IMR-90 (cell line): ENCODE measurements around the gene SERPINA5. TPM values are rescaled to one million over a fixed set of nuclear protein-coding genes. Genes with fewer than 3 reads are reported as not detected.

Experiments
- ATAC-seq: fragments of 200-7000 bp; cut with Tn5 transposase; 2 replicates; pipeline ENCODE4 v1.9.1; 2020; ENCODE audit warnings: low read depth, mild to moderate bottlenecking, moderate library complexity
- BruUV-seq: library from RNA; stranded (reverse); fragments of 400-500 nt; replicated peaks from 2 replicates; lab custom pipeline; 2021; lab: Mats Ljungman, UMichigan
- CTCF ChIA-PET: fragments of 300-600 bp; formaldehyde crosslinking; extraction: SDS; loops from one replicate; lab custom pipeline; 2021; ENCODE audit warnings: antibody characterized with exemption; lab: Yijun Ruan, JAX
- POLR2A ChIA-PET: fragments of 300-600 bp; sonication (Branson Sonifier 250); formaldehyde crosslinking; loops from one replicate; lab custom pipeline; 2022; ENCODE audit warnings: antibody characterized with exemption; ENCODE audit not compliant: unreplicated experiment; lab: Charles Lee
- DNase-seq: peaks from one replicate; pipeline ENCODE4 v3.0.0; 2013
- H2AFZ ChIP-seq: replicated peaks from 2 replicates; pipeline ENCODE3; 2013; ENCODE audit warnings: low read length, mild to moderate bottlenecking; ENCODE audit not compliant: poor library complexity
- H2AK5ac ChIP-seq: 2 replicates; pipeline ENCODE4 v1.6.1; 2013; ENCODE audit warnings: low read depth, low read length, inconsistent platforms
- H2AK9ac ChIP-seq: replicated peaks from 2 replicates; pipeline ENCODE3; 2013; ENCODE audit warnings: mild to moderate bottlenecking, low read depth, low read length, moderate library complexity; ENCODE audit not compliant: poor library complexity
- H2BK120ac ChIP-seq: 2 replicates; pipeline ENCODE4 v1.6.1; 2013; ENCODE audit warnings: low read depth, low read length, inconsistent platforms
- H2BK15ac ChIP-seq: 3 replicates; pipeline ENCODE4 v1.6.1; 2013; ENCODE audit warnings: low read depth, low read length, inconsistent platforms
- H2BK20ac ChIP-seq: 2 replicates; pipeline ENCODE4 v1.6.1; 2013; ENCODE audit warnings: low read depth, mild to moderate bottlenecking, inconsistent platforms, low read length, moderate library complexity
- H2BK5ac ChIP-seq: 2 replicates; pipeline ENCODE4 v1.6.1; 2013; ENCODE audit warnings: mild to moderate bottlenecking, low read depth, low read length, inconsistent platforms; ENCODE audit not compliant: poor library complexity, severe bottlenecking
- H3K14ac ChIP-seq: replicated peaks from 2 replicates; pipeline ENCODE4 v1.6.1; 2013; ENCODE audit warnings: low read depth, low read length, inconsistent platforms
- H3K18ac ChIP-seq: 2 replicates; pipeline ENCODE4 v1.6.1; 2013; ENCODE audit warnings: low read depth, low read length, control low read depth
- H3K23ac ChIP-seq: 2 replicates; pipeline ENCODE4 v1.6.1; 2013; ENCODE audit warnings: low read depth, low read length, inconsistent platforms
- H3K27ac ChIP-seq: 2 replicates; pipeline ENCODE4 v1.5.1; 2013; ENCODE audit warnings: mild to moderate bottlenecking, control low read depth, low read length; ENCODE audit not compliant: insufficient read depth
- H3K27me3 ChIP-seq: 2 replicates; pipeline ENCODE4 v1.6.1; 2013; ENCODE audit warnings: low read length; ENCODE audit not compliant: control insufficient read depth, insufficient read depth
- H3K36me3 ChIP-seq: 2 replicates; pipeline ENCODE4 v1.6.1; 2013; ENCODE audit warnings: low read length, mixed read lengths; ENCODE audit not compliant: control insufficient read depth, insufficient read depth
- H3K4ac ChIP-seq: 2 replicates; pipeline ENCODE4 v1.6.1; 2013; ENCODE audit warnings: low read depth, low read length, inconsistent platforms
- H3K4me1 ChIP-seq: 2 replicates; pipeline ENCODE4 v1.6.1; 2013; ENCODE audit warnings: low read length, mixed read lengths; ENCODE audit not compliant: control insufficient read depth, insufficient read depth
- H3K4me2 ChIP-seq: 2 replicates; pipeline ENCODE4 v1.6.1; 2013; ENCODE audit warnings: low read depth, mild to moderate bottlenecking, control low read depth, low read length, moderate library complexity
- H3K4me3 ChIP-seq: 2 replicates; pipeline ENCODE4 v1.5.1; 2013; ENCODE audit warnings: low read depth, mild to moderate bottlenecking, control low read depth, low read length, moderate library complexity; ENCODE audit not compliant: insufficient read depth
- H3K56ac ChIP-seq: 2 replicates; pipeline ENCODE4 v1.6.1; 2013; ENCODE audit warnings: low read length, inconsistent platforms; ENCODE audit not compliant: insufficient read depth; ENCODE audit errors: extremely low read depth
- H3K79me1 ChIP-seq, 2 experiments: 2 replicates each; pipeline ENCODE4 v1.6.1; 2013; ENCODE audit warnings: low read length in 2 of 2, inconsistent platforms in 1 of 2, low read depth in 1 of 2
- H3K9ac ChIP-seq: 2 replicates; pipeline ENCODE4 v1.6.1; 2013; ENCODE audit warnings: low read depth, low read length, control low read depth
- H3K9me1 ChIP-seq: 2 replicates; pipeline ENCODE4 v1.6.1; 2013; ENCODE audit warnings: low read length, inconsistent platforms; ENCODE audit not compliant: insufficient read depth
- H3K9me3 ChIP-seq: 2 replicates; pipeline ENCODE4 v1.6.1; 2013; ENCODE audit warnings: low read length; ENCODE audit not compliant: control insufficient read depth, insufficient read depth
- H4K20me1 ChIP-seq: 2 replicates; pipeline ENCODE4 v1.6.1; 2013; ENCODE audit warnings: low read length, inconsistent platforms; ENCODE audit not compliant: insufficient read depth
- H4K5ac ChIP-seq: 2 replicates; pipeline ENCODE4 v1.6.1; 2013; ENCODE audit warnings: mild to moderate bottlenecking, low read depth, low read length, control low read depth
- H4K8ac ChIP-seq, 2 experiments: 2 replicates each; pipeline ENCODE4 v1.6.1; 2013; ENCODE audit warnings: low read depth in 2 of 2, low read length in 2 of 2, control low read depth in 1 of 2, inconsistent platforms in 1 of 2
- H4K91ac ChIP-seq: 2 replicates; pipeline ENCODE4 v1.6.1; 2013; ENCODE audit warnings: low read depth, low read length, inconsistent platforms; ENCODE audit not compliant: insufficient read depth
- BHLHE40 ChIP-seq: fragments of 150-350 bp; IDR thresholded peaks from 2 replicates; pipeline ENCODE4 v1.6.1; 2016; ENCODE audit warnings: mild to moderate bottlenecking, low read depth, low read length
- CEBPB ChIP-seq: IDR thresholded peaks from 2 replicates; pipeline ENCODE4 v1.6.1; 2012; ENCODE audit warnings: low read depth, low read length, improper control_type of control experiment
- CHD1 ChIP-seq: IDR thresholded peaks from 2 replicates; pipeline ENCODE4 v1.6.1; 2012; ENCODE audit warnings: low read depth, low read length, improper control_type of control experiment
- CTCF ChIP-seq: conservative IDR thresholded peaks from 2 replicates; pipeline ENCODE4 v1.5.1; 2012; ENCODE audit warnings: mild to moderate bottlenecking, low read depth, low read length, improper control_type of control experiment
- ELK1 ChIP-seq: fragments of 150-350 bp; IDR thresholded peaks from 2 replicates; pipeline ENCODE4 v1.6.1; 2016; ENCODE audit warnings: low read depth, mild to moderate bottlenecking, low read length, moderate library complexity, borderline replicate concordance
- FOS ChIP-seq: fragments of 150-350 bp; IDR thresholded peaks from 2 replicates; pipeline ENCODE4 v1.6.1; 2016; ENCODE audit warnings: low read depth, low read length
- MAFK ChIP-seq: IDR thresholded peaks from 2 replicates; pipeline ENCODE4 v1.6.1; 2012; ENCODE audit warnings: low read depth, low read length, improper control_type of control experiment
- MAZ ChIP-seq: IDR thresholded peaks from 2 replicates; pipeline ENCODE4 v1.6.1; 2012; ENCODE audit warnings: low read depth, mild to moderate bottlenecking, low read length, improper control_type of control experiment, moderate library complexity, borderline replicate concordance
- MXI1 ChIP-seq: IDR thresholded peaks from 2 replicates; pipeline ENCODE4 v1.6.1; 2012; ENCODE audit warnings: low read depth, mild to moderate bottlenecking, low read length, moderate library complexity, borderline replicate concordance
- NFE2L2 ChIP-seq: fragments of 150-350 bp; IDR thresholded peaks from 2 replicates; pipeline ENCODE4 v1.6.1; 2016; ENCODE audit warnings: low read depth, mild to moderate bottlenecking, low read length
- POLR2A ChIP-seq: IDR thresholded peaks from 2 replicates; pipeline ENCODE4 v1.6.1; 2012; ENCODE audit warnings: mild to moderate bottlenecking, low read depth, low read length
- RAD21 ChIP-seq: IDR thresholded peaks from 2 replicates; pipeline ENCODE4 v1.6.1; 2012; ENCODE audit warnings: low read length, improper control_type of control experiment
- RCOR1 ChIP-seq: IDR thresholded peaks from 2 replicates; pipeline ENCODE4 v1.6.1; 2012; ENCODE audit warnings: mild to moderate bottlenecking, low read length, improper control_type of control experiment; ENCODE audit not compliant: insufficient replicate concordance
- RFX5 ChIP-seq: IDR thresholded peaks from 2 replicates; pipeline ENCODE4 v1.8.0; 2012; ENCODE audit warnings: low read depth, mild to moderate bottlenecking, low read length, moderate library complexity
- SMC3 ChIP-seq: fragments of 150-350 bp; IDR thresholded peaks from 2 replicates; pipeline ENCODE4 v1.6.1; 2016; ENCODE audit warnings: low read depth, mild to moderate bottlenecking, antibody characterized with exemption, low read length, moderate library complexity
- WGBS, 2 experiments: methylation state at CpG; one replicate each; pipeline versions ENCODE4 v1.1.5 to v1.1.7; 2013; ENCODE audit warnings: missing lambda C conversion rate in 2 of 2; ENCODE audit not compliant: insufficient read length in 1 of 2; ENCODE audit errors: extremely low coverage in 2 of 2; 5-methylcytosine and 5-hydroxymethylcytosine counted together
- dilution Hi-C: fragments of 300-500 bp; cut with HindIII; formaldehyde crosslinking; loops from one replicate; pipeline ENCODE4 v1.14.3; 2018; ENCODE audit warnings: low sequenced_read_pairs; ENCODE audit not compliant: unreplicated experiment
- in situ Hi-C: fragments of 300-500 bp; cut with MboI; formaldehyde crosslinking; loops from 3 replicates; pipeline ENCODE4 v1.14.3; 2019; ENCODE audit warnings: low sequenced_read_pairs, inconsistent platforms, mixed read lengths
- intact Hi-C: fragments of 100-400 bp; cut with micrococcal nuclease; formaldehyde crosslinking; loops from 2 replicates; pipeline ENCODE4 v1.10.0; 2022
- polyA plus RNA-seq, 3 experiments: library from polyadenylated mRNA; depleted of rRNA; stranded (reverse); fragments of >200 nt; gene quantifications; 2 replicates each; pipeline ENCODE4 v1.2.3, GENCODE V29; 2012; ENCODE audit warnings: low replicate concordance in 1 of 3
- total RNA-seq: library from RNA; depleted of rRNA; stranded (reverse); fragments of >200 nt; gene quantifications from 2 replicates; pipeline ENCODE4 v1.2.3, GENCODE V29; 2012
- TF ChIP-seq, protein P1 (sequence below): fragments of 150-350 bp; IDR thresholded peaks from 2 replicates; pipeline ENCODE4 v1.6.1; 2017; ENCODE audit warnings: mild to moderate bottlenecking, antibody characterized with exemption, low read length, low read depth

SERPINA5 gene
- total and polyA plus RNA-seq, 2 of the 4 experiments (the other 2 are of a cell fraction), result not detected

GRCh38 chr14:94632305-94632590, 51.0 kb downstream of the SERPINA5 start:
- CTCF ChIA-PET, result no interaction called here
- no peak for ATAC-seq

More at GRCh38 chr14:94632305-94632590, 51.0 kb downstream of the SERPINA5 start:
- Histone ChIP-seq H3K4me3 (no peak overlapping the region), H2BK20ac (no peak overlapping the region), H3K56ac (no peak overlapping the region), H3K14ac (no peak overlapping the region), H3K4me2 (no peak overlapping the region), H2AFZ (no peak overlapping the region), H2BK120ac (no peak overlapping the region), H3K23ac (no peak overlapping the region), H3K9ac (no peak overlapping the region), H2BK15ac (no peak overlapping the region), H3K18ac (no peak overlapping the region), H3K9me1 (no peaks in the 10 kb centered on the region), H3K36me3 (no peaks in the 10 kb centered on the region), H2AK9ac (no peak overlapping the region), H4K5ac (no peak overlapping the region), H2AK5ac (no peak overlapping the region), H4K8ac (no peak overlapping the region), H3K4ac (no peak overlapping the region), H3K27ac (no peak overlapping the region), H4K20me1 (no peaks in the 10 kb centered on the region), H3K4me1 (no peaks in the 10 kb centered on the region), H3K27me3 (peaks cover 6% of the 10 kb centered on the region), H3K9me3 (no peaks in the 10 kb centered on the region), H3K79me1 (no peaks in the 10 kb centered on the region), H2BK5ac (no peak overlapping the region), H4K91ac (no peak overlapping the region)
- intact Hi-C loops (no loop called here), dilution Hi-C loops (no loop called here), in situ Hi-C loops (no loop called here)
- no peak for DNase-seq
- 10% methylated on average over 2 of the region's 4 CpGs; no CpG with 5 or more reads in 1 of the 2 experiments for WGBS, 2 experiments
- POLR2A ChIA-PET, result no interaction called here
- TF ChIP-seq POLR2A (no peak), ELK1 (no peak), FOS (no peak), SMC3 (no peak), CTCF (no peak), CHD1 (no peak), BHLHE40 (no peak), MAFK (no peak), MAZ (no peak), RAD21 (no peak), NFE2L2 (no peak), MXI1 (no peak), CEBPB (no peak), RFX5 (no peak), RCOR1 (no peak)
- TF ChIP-seq, protein P1, sequence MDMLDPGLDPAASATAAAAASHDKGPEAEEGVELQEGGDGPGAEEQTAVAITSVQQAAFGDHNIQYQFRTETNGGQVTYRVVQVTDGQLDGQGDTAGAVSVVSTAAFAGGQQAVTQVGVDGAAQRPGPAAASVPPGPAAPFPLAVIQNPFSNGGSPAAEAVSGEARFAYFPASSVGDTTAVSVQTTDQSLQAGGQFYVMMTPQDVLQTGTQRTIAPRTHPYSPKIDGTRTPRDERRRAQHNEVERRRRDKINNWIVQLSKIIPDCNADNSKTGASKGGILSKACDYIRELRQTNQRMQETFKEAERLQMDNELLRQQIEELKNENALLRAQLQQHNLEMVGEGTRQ, result no peak
- no TSS peak for BruUV-seq
